ENCODE measurements around the gene RBFOX2. TPM values are rescaled to one million over a fixed set of nuclear protein-coding genes. Genes with fewer than 3 reads are reported as not detected.

The RBFOX2 gene
- total and polyA plus RNA-seq, 2 of the 8 experiments (the other 6 are each of a cell fraction or from before 2014, with no cell fraction given) = 121 to 122 TPM

DNA sequence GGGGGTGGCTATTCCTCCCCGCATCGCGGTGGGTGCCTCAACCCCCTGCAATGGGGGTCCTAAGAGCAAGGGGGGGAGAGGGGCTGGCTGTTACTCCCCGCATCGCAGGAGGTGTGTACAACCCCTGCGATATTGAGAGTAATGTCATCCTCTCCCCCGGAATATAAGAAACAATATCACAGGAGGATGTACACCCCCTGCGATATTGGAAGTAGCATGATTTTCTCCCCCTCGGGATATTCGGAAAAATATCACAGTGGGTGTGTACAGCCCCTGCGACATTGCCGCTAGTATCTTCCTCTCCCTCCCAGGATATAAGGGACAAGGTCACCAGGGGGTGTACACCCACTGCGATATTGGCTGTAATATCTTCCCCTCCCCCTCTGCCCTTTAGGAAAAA lies 333.4 kb downstream of the RBFOX2 start:
- TF ChIP-seq SIRT6 (IDR thresholded peaks at IDR 0.05; ENCODE audit: low read length) (no peak), YY1 (IDR thresholded peaks at IDR 0.05; ENCODE audit: low read depth, low read length) (no peak), SP1 (IDR thresholded peaks at IDR 0.05; ENCODE audit: low read depth, low read length) (no peak), EZH2 (IDR thresholded peaks at IDR 0.05; ENCODE audit: low read depth, low read length, severe bottlenecking) (no peak), TCF12 (IDR thresholded peaks at IDR 0.05; ENCODE audit: low read depth, low read length) (no peak), USF2 (IDR thresholded peaks at IDR 0.05; ENCODE audit: low read length) (no peak), SP4 (IDR thresholded peaks at IDR 0.05; ENCODE audit: low read length) (no peak)
- TF ChIP-seq, protein P1, sequence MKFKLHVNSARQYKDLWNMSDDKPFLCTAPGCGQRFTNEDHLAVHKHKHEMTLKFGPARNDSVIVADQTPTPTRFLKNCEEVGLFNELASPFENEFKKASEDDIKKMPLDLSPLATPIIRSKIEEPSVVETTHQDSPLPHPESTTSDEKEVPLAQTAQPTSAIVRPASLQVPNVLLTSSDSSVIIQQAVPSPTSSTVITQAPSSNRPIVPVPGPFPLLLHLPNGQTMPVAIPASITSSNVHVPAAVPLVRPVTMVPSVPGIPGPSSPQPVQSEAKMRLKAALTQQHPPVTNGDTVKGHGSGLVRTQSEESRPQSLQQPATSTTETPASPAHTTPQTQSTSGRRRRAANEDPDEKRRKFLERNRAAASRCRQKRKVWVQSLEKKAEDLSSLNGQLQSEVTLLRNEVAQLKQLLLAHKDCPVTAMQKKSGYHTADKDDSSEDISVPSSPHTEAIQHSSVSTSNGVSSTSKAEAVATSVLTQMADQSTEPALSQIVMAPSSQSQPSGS (IDR thresholded peaks at IDR 0.05; ENCODE audit: low read length) = no peak
- POLR2A ChIA-PET (ENCODE audit: partially characterized antibody) = no interaction called here

More for the DNA sequence above, 333.4 kb downstream of the RBFOX2 start:
- H3K18ac ChIP-seq (ENCODE audit: extremely low read depth, low read length) = no peak overlapping the region
- no peak overlapping the region for H3K4ac ChIP-seq (replicated peaks; ENCODE audit: insufficient read length, low read depth, low read length)
- H3K23ac ChIP-seq (ENCODE audit: insufficient read length) = no peak overlapping the region
- WGBS, 2 experiments (ENCODE audit: extremely low coverage in 1 of 2, insufficient coverage in 1 of 2, insufficient read length in 1 of 2, insufficient replicate concordance in 2 of 2, low coverage in 1 of 2, low lambda C conversion rate in 2 of 2, missing lambda C conversion rate in 1 of 2) = 94% methylated on average over 9 of the region's 13 CpGs; no CpG with 5 or more reads in 1 of the 2 experiments
- H3K79me1 ChIP-seq (ENCODE audit: low read depth, low read length) = no peaks in the 10 kb centered on the region
- no peak overlapping the region for H2AFZ ChIP-seq (ENCODE audit: low read length)
- no peaks in the 10 kb centered on the region for H3K9me3 ChIP-seq (ENCODE audit: insufficient read depth in 2 of 2, low read depth in 1 of 2, low read length in 1 of 2)
- H4K91ac ChIP-seq (replicated peaks; ENCODE audit: insufficient read length, low read length) = no peak overlapping the region
- H3K27ac ChIP-seq (ENCODE audit: low read depth, low read length) = no peak overlapping the region
- CTCF ChIA-PET (ENCODE audit: partially characterized antibody) = no interaction called here
- no peak overlapping the region for H3K4me3 ChIP-seq (ENCODE audit: extremely low read depth in 1 of 4, insufficient read depth in 2 of 4, low read depth in 3 of 4, low read length in 4 of 4)
- H4K8ac ChIP-seq (ENCODE audit: extremely low read depth, insufficient read depth, low read length) = no peak overlapping the region
- peak in 1 of 2 experiments; percentile 42 for DNase-seq (ENCODE audit: low read depth in 1 of 2, low spot score in 2 of 2)
- no peaks in the 10 kb centered on the region for H3K79me2 ChIP-seq (ENCODE audit: control insufficient read depth in 1 of 2, insufficient read depth in 2 of 2, low read length in 2 of 2)
- H3K23me2 ChIP-seq (ENCODE audit: low read depth, low read length) = no peaks in the 10 kb centered on the region
- no peak overlapping the region for H2BK20ac ChIP-seq (ENCODE audit: low read length)
- no peak overlapping the region for H2BK5ac ChIP-seq (ENCODE audit: low read depth, low read length)
- H3K14ac ChIP-seq (ENCODE audit: insufficient read length) = no peak overlapping the region
- no peak overlapping the region for H2AK5ac ChIP-seq (ENCODE audit: low read depth, low read length)
- no peak overlapping the region for H3K56ac ChIP-seq (replicated peaks; ENCODE audit: insufficient read length, low read depth, low read length)
- no peaks in the 10 kb centered on the region for H3K36me3 ChIP-seq (ENCODE audit: control insufficient read depth in 2 of 4, insufficient read depth in 4 of 4, low read length in 3 of 4)
- H3K9ac ChIP-seq (replicated peaks in 1 of 4; ENCODE audit: extremely low read depth in 1 of 4, low read depth in 3 of 4, low read length in 3 of 4) = no peak overlapping the region
- H2BK120ac ChIP-seq (replicated peaks; ENCODE audit: low read depth, low read length) = no peak overlapping the region
- no peaks in the 10 kb centered on the region for H4K20me1 ChIP-seq (replicated peaks in 1 of 2; ENCODE audit: control insufficient read depth in 1 of 2, insufficient read depth in 2 of 2, low read length in 2 of 2)
- H2BK15ac ChIP-seq (ENCODE audit: low read length) = no peak overlapping the region
- H3K27me3 ChIP-seq (replicated peaks in 1 of 4; ENCODE audit: control insufficient read depth in 3 of 4, extremely low read depth in 1 of 4, insufficient read depth in 3 of 4, low read length in 3 of 4) = no peaks in the 10 kb centered on the region
- H3K4me2 ChIP-seq (ENCODE audit: insufficient read depth in 1 of 2, low read depth in 2 of 2, low read length in 2 of 2) = no peak overlapping the region
- no peak for FAIRE-seq
- no peaks in the 10 kb centered on the region for H3K4me1 ChIP-seq (replicated peaks in 1 of 4; ENCODE audit: control insufficient read depth in 3 of 4, insufficient read depth in 4 of 4, low read length in 3 of 4)
- no peak overlapping the region for H4K5ac ChIP-seq (ENCODE audit: insufficient read length, low read depth, low read length)
- no peak overlapping the region for H2BK12ac ChIP-seq (ENCODE audit: low read depth, low read length)

Data from H1 (cell line).